Psoas muscle (tissue), 8 donors: ENCODE data around the gene PRR3. TPM values are rescaled to one million over a fixed set of nuclear protein-coding genes. Genes with fewer than 3 reads are reported as not detected.

Source experiments
- ATAC-seq, 4 donors: fragments of 200-7000 bp; cut with Tn5 transposase; one replicate each; pipeline ENCODE4 v1.9.1; 2020; ENCODE audit warnings: moderate library complexity in 3 of 4, mild to moderate bottlenecking in 2 of 4
- DNase-seq, 2 donors: peaks; one replicate each; pipeline ENCODE4 v3.0.0-alpha.2; 2020
- H3K27ac ChIP-seq: fragments of 200-600 bp; one replicate; pipeline ENCODE4 v1.8.0; 2022
- H3K27me3 ChIP-seq, 3 donors: fragments of 200-600 bp in 1 of 3; one replicate each; pipeline versions ENCODE4 v1.6.1 to v1.8.0; 2013 to 2022; ENCODE audit warnings: low read length in 2 of 3, mild to moderate bottlenecking in 2 of 3, moderate library complexity in 1 of 3; ENCODE audit not compliant: insufficient read depth in 3 of 3
- H3K36me3 ChIP-seq, 2 donors: fragments of 200-600 bp in 1 of 2; one replicate each; pipeline versions ENCODE4 v1.6.1 to v1.8.0; 2013 to 2022; ENCODE audit warnings: low read depth in 1 of 2, mild to moderate bottlenecking in 1 of 2, moderate library complexity in 1 of 2; ENCODE audit not compliant: insufficient read depth in 1 of 2
- H3K4me1 ChIP-seq: fragments of 200-600 bp; one replicate; pipeline ENCODE4 v1.8.0; 2022
- H3K4me3 ChIP-seq: fragments of 200-600 bp; one replicate; pipeline ENCODE4 v1.8.0; 2022; ENCODE audit warnings: mild to moderate bottlenecking
- H3K9me3 ChIP-seq: fragments of 200-600 bp; one replicate; pipeline ENCODE4 v1.8.0; 2022
- CTCF ChIP-seq: fragments of 200-600 bp; IDR thresholded peaks from one replicate; pipeline ENCODE4 v1.8.0; 2022; ENCODE audit warnings: antibody characterized with exemption
- WGBS, 3 donors: extraction: QIAGEN DNeasy Blood & Tissue Kit; methylation state at CpG; one replicate each; pipeline versions ENCODE4 v1.1.6 to v1.1.7; 2013; 5-methylcytosine and 5-hydroxymethylcytosine counted together
- intact Hi-C, 2 donors: fragments of 100-400 bp; cut with DNase I; formaldehyde crosslinking; loops; one replicate each; pipeline versions ENCODE4 v1.11.0 to v1.14.2; 2022
- polyA plus RNA-seq, 3 donors: library from polyadenylated mRNA; stranded (reverse); fragments of 200-250 nt; gene quantifications; one replicate each; pipeline ENCODE4 v1.2.3, GENCODE V29; 2013
- total RNA-seq, 4 donors: library from RNA; stranded (reverse); fragmentation: NEBNext Ultra II Directional in 2 of 4; extraction: Animal tissue kit (Norgen Biotek cat#: 25700) in 2 of 4; gene quantifications; one replicate each; pipeline versions ENCODE4 v1.2.1 to v1.2.4, GENCODE V29; 2021 to 2023
- donor health status: healthy with polysubstance abuse.
- donor health status: DM: no; HTN: no; CAD: no; lungs with moderate emphysema.
- donor health status: Bipolar disorder and iron deficiency.
- donor health status: healthy.
- donor health status: DM: yes; HTN: yes; CAD: no.
- donor health status: DM: no; HTN: no; CAD: no.
- donor health status: DM: no; HTN: no; CAD: no.
- donor health status: DM: yes; HTN: yes; CAD: no.

Gene PRR3
- total and polyA plus RNA-seq, 7 donors: 1.5 to 5.1 (median 2.3) TPM

- DNase-seq (no peak), ATAC-seq (no peak)
- peaks cover 32% of the 10 kb centered on the region for H3K4me1 ChIP-seq
- peak overlapping the region; percentile 95 for H3K27ac ChIP-seq
- intact Hi-C loops: loop anchor here in 1 of 2 donors (5.0 kb wide), 1 partner anchor 105 kb away; no protein-coding TSS in a partner anchor
- peak overlapping the region; percentile 81 for H3K4me3 ChIP-seq
- H3K36me3 ChIP-seq: peaks cover 3 to 33% of the 10 kb centered on the region in 2 donors
- H3K27me3 ChIP-seq: no peaks in the 10 kb centered on the region
- TF ChIP-seq CTCF: no peak
- no peaks in the 10 kb centered on the region for H3K9me3 ChIP-seq
Observed at GRCh38 chr6:30572148-30572547, 15.1 kb downstream of the PRR3 start.

GRCh38 chr6:30573113-30573512 is 16.0 kb downstream of the PRR3 start:
- TF ChIP-seq CTCF: no peak
- no peaks in the 10 kb centered on the region for H3K9me3 ChIP-seq
- peak overlapping the region; percentile 1 for H3K4me3 ChIP-seq
- peaks cover 32% of the 10 kb centered on the region for H3K4me1 ChIP-seq
- ATAC-seq: no peak
- WGBS, 3 donors: 61 to 73% (median 72%) methylated on average over 4 of the region's 4 CpGs
- no peaks in the 10 kb centered on the region for H3K27me3 ChIP-seq
- peaks cover 9 to 42% of the 10 kb centered on the region in 2 donors for H3K36me3 ChIP-seq
- no peak for DNase-seq
- peak overlapping the region; percentile 8 for H3K27ac ChIP-seq
- intact Hi-C loops: loop anchor here in 1 of 2 donors (5.0 kb wide), 1 partner anchor 104 kb away; no protein-coding TSS in a partner anchor

- intact Hi-C loops: loop anchor here in 1 of 2 donors (5.0 kb wide), 1 partner anchor 34 kb away; no protein-coding TSS in a partner anchor
Observed at GRCh38 chr6:30578051-30578450, 21.0 kb downstream of the PRR3 start.

GRCh38 chr6:30583921-30584320 is 26.8 kb downstream of the PRR3 start:
- DNase-seq (no peak), ATAC-seq (no peak)
- H3K4me1 ChIP-seq: no peaks in the 10 kb centered on the region
- peaks cover 25 to 98% of the 10 kb centered on the region in 2 donors for H3K36me3 ChIP-seq
- intact Hi-C loops: no loop called here
- no peak overlapping the region for H3K27ac ChIP-seq
- 86 to 90% (median 88%) methylated on average over 5 of the region's 5 CpGs for WGBS, 3 donors
- H3K4me3 ChIP-seq: no peak overlapping the region
- no peak for TF ChIP-seq CTCF
- H3K27me3 ChIP-seq: no peaks in the 10 kb centered on the region
- H3K9me3 ChIP-seq: no peaks in the 10 kb centered on the region

More at GRCh38 chr6:30578051-30578450, 21.0 kb downstream of the PRR3 start:
- H3K9me3 ChIP-seq: no peaks in the 10 kb centered on the region
- no peak overlapping the region for H3K4me3 ChIP-seq
- 96 to 99% (median 98%) methylated on average over 8 of the region's 8 CpGs for WGBS, 3 donors
- DNase-seq (no peak), ATAC-seq (no peak)
- no peak for TF ChIP-seq CTCF
- peaks cover 22 to 90% of the 10 kb centered on the region in 2 donors for H3K36me3 ChIP-seq
- H3K27me3 ChIP-seq: no peaks in the 10 kb centered on the region
- H3K4me1 ChIP-seq: peaks cover 9% of the 10 kb centered on the region
- no peak overlapping the region for H3K27ac ChIP-seq

- 91 to 94% (median 93%) methylated on average over 15 of the region's 15 CpGs for WGBS, 3 donors
- intact Hi-C loops: no loop called here
- TF ChIP-seq CTCF: no peak
- Histone ChIP-seq H3K27me3 (no peaks in the 10 kb centered on the region), H3K9me3 (no peaks in the 10 kb centered on the region), H3K27ac (no peak overlapping the region), H3K4me1 (peaks cover 10% of the 10 kb centered on the region), H3K4me3 (no peak overlapping the region), H3K36me3 (peaks cover 28 to 100% of the 10 kb centered on the region in 2 donors)
- ATAC-seq: no peak
- DNase-seq: no peak
Observed at GRCh38 chr6:30589754-30590358, 32.8 kb downstream of the PRR3 start.
